Kidney (tissue), 14 donors: ENCODE data around the gene BABAM2. TPM values are rescaled to one million over a fixed set of nuclear protein-coding genes. Genes with fewer than 3 reads are reported as not detected.

Experiments used
- DNase-seq, 5 donors: peaks; one replicate each; pipeline ENCODE4 v3.0.0-alpha.2; 2013 to 2020
- FAIRE-seq: peaks from 2 replicates; lab custom pipeline; 2012; peaks lifted over from hg19 to GRCh38; lab: Jason Lieb, UNC
- H3K27ac ChIP-seq, 2 donors: one replicate each; pipeline ENCODE4 v1.7.0; 2013; ENCODE audit warnings: low read depth in 2 of 2, low read length in 2 of 2, inconsistent platforms in 1 of 2
- H3K27me3 ChIP-seq: one replicate; pipeline ENCODE4 v1.7.1; 2013; ENCODE audit warnings: low read length, inconsistent platforms; ENCODE audit not compliant: control insufficient read depth, insufficient read depth
- H3K36me3 ChIP-seq, 3 donors: one replicate each; pipeline versions ENCODE4 v1.7.0 to v1.7.1; 2013; ENCODE audit warnings: low read length in 3 of 3, control low read depth in 1 of 3, inconsistent platforms in 1 of 3; ENCODE audit not compliant: insufficient read depth in 3 of 3, control insufficient read depth in 2 of 3
- H3K4me1 ChIP-seq, 3 donors: one replicate each; pipeline versions ENCODE4 v1.7.0 to v1.7.1; 2013; ENCODE audit warnings: low read length in 3 of 3, inconsistent platforms in 1 of 3, low read depth in 1 of 3; ENCODE audit not compliant: control insufficient read depth in 2 of 3, insufficient read depth in 2 of 3
- H3K4me3 ChIP-seq, 3 donors: one replicate each; pipeline versions ENCODE4 v1.7.0 to v1.8.1; 2013; ENCODE audit warnings: low read length in 3 of 3, control low read depth in 1 of 3, inconsistent platforms in 1 of 3
- H3K9ac ChIP-seq, 3 donors: one replicate each; pipeline versions ENCODE4 v1.7.0 to v1.7.1; 2013; ENCODE audit warnings: low read length in 3 of 3, control low read depth in 1 of 3, inconsistent platforms in 1 of 3
- H3K9me3 ChIP-seq, 3 donors: one replicate each; pipeline versions ENCODE4 v1.7.0 to v1.7.1; 2013; ENCODE audit warnings: low read length in 3 of 3, control low read depth in 1 of 3, inconsistent platforms in 1 of 3; ENCODE audit not compliant: control insufficient read depth in 2 of 3, insufficient read depth in 1 of 3
- intact Hi-C: fragments of 100-400 bp; cut with DNase I; formaldehyde crosslinking; loops from one replicate; pipeline ENCODE4 v1.11.1; 2022
- polyA plus RNA-seq: library from polyadenylated mRNA; stranded (reverse); fragments of 350-450 nt; fragmentation: Illumina TruSeq; extraction: RNeasy Lipid Tissue Mini Kit (QIAGEN cat#74804); gene quantifications from one replicate; pipeline ENCODE4 v1.2.3, GENCODE V29; 2014; ENCODE audit warnings: low read depth, low replicate concordance; ENCODE audit not compliant: insufficient read depth
- total RNA-seq: library from RNA; stranded (reverse); fragmentation: NEBNext Ultra II Directional; extraction: Animal tissue kit (Norgen Biotek cat#: 25700); gene quantifications from one replicate; pipeline ENCODE4 v1.2.1, GENCODE V29; 2021
- TF ChIP-seq, protein P1 (sequence below): IDR thresholded peaks from 3 replicates; pipeline ENCODE4 v1.5.1; 2012; ENCODE audit warnings: mild to moderate bottlenecking, moderate library complexity, borderline replicate concordance; ENCODE audit not compliant: insufficient read depth; ENCODE audit errors: extremely low read depth
- donor health status: control.
- donor health status: control.
- donor health status: control.
- donor health status: control.
- donor health status: control.
- donor health status: DM: yes; HTN: yes; CAD: no.
- donor health status: Normal renal cell carcinoma (clear cell type).

BABAM2 gene
- total and polyA plus RNA-seq, 2 donors from 2014 or later: 68.4 to 74.1 TPM

DNA sequence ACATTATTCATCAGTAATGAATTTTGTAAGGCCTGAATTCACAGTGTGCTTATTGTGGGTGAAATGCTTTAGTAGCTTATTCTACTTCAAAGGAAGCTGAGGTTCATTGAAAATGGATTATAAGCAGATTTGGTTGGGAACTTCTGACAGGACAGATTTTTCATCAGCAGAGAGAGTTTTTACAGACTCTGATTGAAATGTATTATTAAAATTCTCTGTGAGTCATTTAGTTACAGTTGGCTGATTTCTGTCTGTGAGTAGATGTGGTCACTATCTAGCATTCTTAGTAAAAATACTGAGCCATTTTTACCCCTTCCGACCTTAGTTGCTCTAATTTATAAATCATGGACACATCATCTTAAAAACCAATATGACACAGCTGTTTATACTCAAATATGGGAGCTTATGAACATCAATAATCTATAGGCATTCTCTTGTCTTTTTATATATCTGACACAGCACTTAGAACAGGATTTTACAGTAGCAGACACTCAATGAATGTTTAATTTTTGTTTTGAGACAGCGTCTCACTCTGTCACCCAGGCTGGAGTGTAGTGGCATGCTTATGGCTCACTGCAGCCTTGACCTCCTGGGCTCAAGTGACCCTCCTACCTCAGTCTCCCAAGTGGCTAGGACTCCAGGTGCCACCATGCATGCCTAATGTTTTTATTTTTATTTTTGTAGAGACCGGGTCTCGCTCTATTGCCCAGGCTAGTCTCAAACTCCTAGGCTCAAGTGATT is 239.6 kb downstream of the BABAM2 start:
- Histone ChIP-seq H3K4me1 (peaks cover 2 to 18% (median 6%) of the 10 kb centered on the region in 3 donors), H3K9me3 (no peaks in the 10 kb centered on the region), H3K4me3 (no peak overlapping the region), H3K27me3 (no peaks in the 10 kb centered on the region), H3K9ac (no peak overlapping the region), H3K36me3 (no peaks in the 10 kb centered on the region), H3K27ac (peak overlapping the region; percentile 2 to 8)
- intact Hi-C loops: no loop called here
- TF ChIP-seq, protein P1, sequence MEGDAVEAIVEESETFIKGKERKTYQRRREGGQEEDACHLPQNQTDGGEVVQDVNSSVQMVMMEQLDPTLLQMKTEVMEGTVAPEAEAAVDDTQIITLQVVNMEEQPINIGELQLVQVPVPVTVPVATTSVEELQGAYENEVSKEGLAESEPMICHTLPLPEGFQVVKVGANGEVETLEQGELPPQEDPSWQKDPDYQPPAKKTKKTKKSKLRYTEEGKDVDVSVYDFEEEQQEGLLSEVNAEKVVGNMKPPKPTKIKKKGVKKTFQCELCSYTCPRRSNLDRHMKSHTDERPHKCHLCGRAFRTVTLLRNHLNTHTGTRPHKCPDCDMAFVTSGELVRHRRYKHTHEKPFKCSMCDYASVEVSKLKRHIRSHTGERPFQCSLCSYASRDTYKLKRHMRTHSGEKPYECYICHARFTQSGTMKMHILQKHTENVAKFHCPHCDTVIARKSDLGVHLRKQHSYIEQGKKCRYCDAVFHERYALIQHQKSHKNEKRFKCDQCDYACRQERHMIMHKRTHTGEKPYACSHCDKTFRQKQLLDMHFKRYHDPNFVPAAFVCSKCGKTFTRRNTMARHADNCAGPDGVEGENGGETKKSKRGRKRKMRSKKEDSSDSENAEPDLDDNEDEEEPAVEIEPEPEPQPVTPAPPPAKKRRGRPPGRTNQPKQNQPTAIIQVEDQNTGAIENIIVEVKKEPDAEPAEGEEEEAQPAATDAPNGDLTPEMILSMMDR: no peak
- no peak for FAIRE-seq
- no peak for DNase-seq

DNA sequence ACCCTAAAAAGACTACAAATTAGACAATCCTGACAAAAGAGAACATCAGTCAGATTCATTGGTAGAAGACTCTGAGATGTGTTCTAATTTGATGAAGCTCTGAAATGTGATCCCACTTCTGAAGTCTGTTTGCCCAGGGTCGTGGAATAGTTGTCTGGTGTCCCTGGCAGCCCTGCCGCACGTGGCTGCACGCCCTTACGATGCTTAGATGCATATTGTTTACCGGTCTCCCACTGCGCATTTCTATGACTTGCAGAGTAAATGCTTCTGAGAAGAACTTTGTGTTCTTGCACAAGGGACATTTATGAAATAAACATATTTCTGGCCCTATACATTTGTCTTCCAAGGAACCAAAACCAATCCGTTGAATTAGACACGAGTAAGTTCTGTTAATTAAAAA is 243.2 kb downstream of the BABAM2 start:
- Histone ChIP-seq H3K27ac (no peak overlapping the region), H3K36me3 (no peaks in the 10 kb centered on the region), H3K4me3 (no peak overlapping the region), H3K9me3 (no peaks in the 10 kb centered on the region), H3K4me1 (peaks cover 2 to 29% (median 6%) of the 10 kb centered on the region in 3 donors), H3K9ac (no peak overlapping the region), H3K27me3 (no peaks in the 10 kb centered on the region)
- TF ChIP-seq, protein P1: no peak
- intact Hi-C loops: no loop called here
- FAIRE-seq (no peak), DNase-seq (no peak)

DNA sequence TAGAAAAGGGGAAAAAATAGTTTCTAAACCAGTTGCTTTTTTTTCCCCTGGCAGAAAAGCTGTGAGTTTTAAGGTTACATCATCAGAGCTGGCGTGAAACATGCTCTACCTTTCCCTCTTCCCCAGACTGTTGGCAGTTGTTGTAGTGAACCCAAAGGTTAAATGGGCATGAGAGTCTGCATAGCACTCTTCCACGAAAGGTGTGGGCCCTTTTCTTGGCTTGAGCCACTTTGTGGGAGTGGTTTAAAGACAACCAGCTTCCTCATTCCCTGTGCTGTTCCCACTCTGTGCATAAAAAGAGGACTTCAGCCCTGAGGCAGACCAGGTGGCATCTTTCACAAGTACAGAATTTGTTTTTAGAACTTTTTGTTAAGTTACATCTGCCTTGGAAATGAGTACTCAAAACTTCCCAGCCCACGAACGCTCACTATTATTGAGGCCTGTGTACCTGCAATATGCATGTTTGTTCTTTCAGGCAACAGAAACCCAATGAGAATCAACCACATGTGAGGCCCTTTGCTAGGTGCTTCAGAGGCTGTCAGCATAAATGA is 243.8 kb downstream of the BABAM2 start:
- Histone ChIP-seq H3K36me3 (no peaks in the 10 kb centered on the region), H3K4me3 (no peak overlapping the region), H3K9me3 (no peaks in the 10 kb centered on the region), H3K27ac (peak overlapping the region; percentile 11 to 44), H3K4me1 (peaks cover 2 to 29% (median 6%) of the 10 kb centered on the region in 3 donors), H3K9ac (no peak overlapping the region), H3K27me3 (no peaks in the 10 kb centered on the region)
- DNase-seq (peak in 2 of 5 donors; percentile 40 to 77), FAIRE-seq (no peak)
- intact Hi-C loops: no loop called here
- TF ChIP-seq, protein P1: no peak
